Measurements from ENCODE around the gene GIMD1. TPM values are rescaled to one million over a fixed set of nuclear protein-coding genes. Genes with fewer than 3 reads are reported as not detected.
"Not testable (repeated sequence)": the region's sequence is repeated elsewhere in the genome, so short reads cannot be mapped to it uniquely, and the experiment has no call there.

The GIMD1 gene
- polyA plus RNA-seq, 4 donors = not detected

DNA sequence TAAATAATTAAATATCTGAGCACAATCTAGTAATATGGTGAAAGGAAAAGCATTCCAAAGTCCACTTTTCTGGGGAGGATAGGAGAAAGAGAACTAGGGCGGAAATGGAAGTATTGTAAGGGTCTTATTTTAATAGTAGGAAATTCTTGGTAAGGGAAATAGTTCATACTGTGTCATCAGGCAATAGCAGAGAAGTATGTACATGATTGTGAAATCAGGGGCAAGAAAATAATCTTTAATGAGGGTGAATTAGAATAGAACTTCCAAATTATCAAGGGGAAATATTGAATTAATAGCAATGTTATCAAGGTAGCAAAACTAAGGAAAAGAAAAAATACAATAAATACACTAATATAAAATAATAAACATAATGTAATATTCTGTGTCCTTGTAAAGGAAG, 14.8 kb downstream of the GIMD1 start:
- DNase-seq (ENCODE audit: low read depth in 4 of 4, low spot score in 3 of 4) = no peak

GRCh38 chr4:106351016-106351415, 17.6 kb downstream of the GIMD1 start:
- no peak for DNase-seq (ENCODE audit: low read depth in 4 of 4, low spot score in 3 of 4)

DNA sequence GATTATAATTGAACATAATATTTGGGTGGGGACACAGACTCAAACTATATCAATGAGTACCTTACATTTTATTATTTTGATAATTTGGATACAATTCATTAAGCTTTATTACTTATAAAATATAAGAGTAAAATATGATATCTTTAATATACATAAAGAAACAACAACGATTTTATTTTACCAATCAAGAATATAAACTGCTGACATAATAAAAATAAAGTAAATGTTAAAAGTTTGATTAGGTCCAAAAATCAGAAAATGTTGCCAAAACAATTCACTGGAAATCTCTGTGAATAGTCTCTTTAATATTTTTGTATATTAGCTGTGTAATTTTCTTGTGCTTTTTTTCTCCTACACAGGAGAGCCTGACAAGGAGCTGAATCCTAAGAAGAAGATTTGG, 21.4 kb downstream of the GIMD1 start:
- DNase-seq (ENCODE audit: low read depth in 4 of 4, low spot score in 3 of 4) = no peak

DNA sequence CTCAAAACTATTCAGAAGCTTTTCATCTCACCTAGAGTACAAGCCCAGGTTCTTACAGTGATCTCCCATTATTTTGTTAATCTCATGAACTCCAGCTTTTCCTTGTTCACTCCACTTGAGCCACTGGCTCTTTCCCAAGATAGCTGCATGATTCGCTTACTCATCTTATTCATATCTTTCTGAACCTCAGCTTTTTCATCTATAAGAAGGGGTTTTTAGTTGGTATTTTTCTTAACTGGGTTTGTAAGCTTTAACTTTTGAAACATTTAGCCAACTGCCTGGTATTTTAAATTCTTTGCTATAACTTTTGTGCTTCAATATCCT, 24.0 kb downstream of the GIMD1 start:
- DNase-seq (ENCODE audit: low read depth in 4 of 4, low spot score in 3 of 4) = no peak

GRCh38 chr4:106343865-106344646, 24.5 kb downstream of the GIMD1 start:
- no peak for DNase-seq (ENCODE audit: low read depth in 4 of 4, low spot score in 3 of 4)

- no peak for DNase-seq (ENCODE audit: low read depth in 4 of 4, low spot score in 3 of 4)
Observed at GRCh38 chr4:106340774-106341173, 27.8 kb downstream of the GIMD1 start.

DNA sequence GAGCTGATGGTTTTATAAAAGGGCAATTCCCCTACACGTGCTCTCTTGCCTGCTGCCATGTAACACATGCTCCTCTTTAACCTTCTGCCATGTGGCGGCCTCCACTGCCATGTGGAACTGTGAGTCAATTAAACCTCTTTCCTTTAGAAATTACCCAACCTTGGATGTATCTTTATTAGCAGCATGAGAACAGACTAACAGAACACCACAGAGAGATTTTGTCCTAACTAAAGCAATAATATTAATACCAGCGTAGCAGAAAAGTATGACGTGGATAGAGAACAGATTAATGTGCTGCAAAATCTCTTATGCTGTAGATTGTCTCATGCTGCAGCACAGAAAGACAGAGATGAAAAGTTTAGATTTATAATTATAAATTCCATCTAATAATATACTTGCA, 29.1 kb downstream of the GIMD1 start:
- no peak for DNase-seq (ENCODE audit: low read depth in 4 of 4, low spot score in 3 of 4)

DNA sequence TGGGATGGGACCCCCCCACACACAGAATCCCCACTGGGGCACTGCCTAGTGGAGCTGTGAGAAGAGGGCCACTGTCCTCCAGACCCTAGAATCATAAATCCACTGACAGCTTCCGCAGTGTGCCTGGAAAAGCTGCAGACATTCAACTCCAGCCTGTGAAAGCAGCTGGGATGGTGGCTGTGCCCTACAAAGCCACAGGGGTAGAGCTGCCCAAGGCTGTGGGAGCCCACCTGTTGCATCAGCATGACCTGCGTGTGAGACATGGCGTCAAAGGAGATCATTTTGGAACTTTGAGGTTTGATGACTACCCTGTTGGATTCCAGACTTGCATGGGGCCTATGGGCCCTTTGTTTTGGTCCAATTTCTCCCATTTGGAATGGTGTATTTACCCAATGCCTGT, 29.9 kb downstream of the GIMD1 start:
- DNase-seq (ENCODE audit: low read depth in 4 of 4, low spot score in 3 of 4) = no peak

- no peak for DNase-seq (ENCODE audit: low read depth in 4 of 4, low spot score in 3 of 4)
Observed at GRCh38 chr4:106337916-106338315, 30.7 kb downstream of the GIMD1 start.

GRCh38 chr4:106336618-106337017, 32.0 kb downstream of the GIMD1 start:
- DNase-seq (ENCODE audit: low read depth in 4 of 4, low spot score in 3 of 4) = no peak

DNA sequence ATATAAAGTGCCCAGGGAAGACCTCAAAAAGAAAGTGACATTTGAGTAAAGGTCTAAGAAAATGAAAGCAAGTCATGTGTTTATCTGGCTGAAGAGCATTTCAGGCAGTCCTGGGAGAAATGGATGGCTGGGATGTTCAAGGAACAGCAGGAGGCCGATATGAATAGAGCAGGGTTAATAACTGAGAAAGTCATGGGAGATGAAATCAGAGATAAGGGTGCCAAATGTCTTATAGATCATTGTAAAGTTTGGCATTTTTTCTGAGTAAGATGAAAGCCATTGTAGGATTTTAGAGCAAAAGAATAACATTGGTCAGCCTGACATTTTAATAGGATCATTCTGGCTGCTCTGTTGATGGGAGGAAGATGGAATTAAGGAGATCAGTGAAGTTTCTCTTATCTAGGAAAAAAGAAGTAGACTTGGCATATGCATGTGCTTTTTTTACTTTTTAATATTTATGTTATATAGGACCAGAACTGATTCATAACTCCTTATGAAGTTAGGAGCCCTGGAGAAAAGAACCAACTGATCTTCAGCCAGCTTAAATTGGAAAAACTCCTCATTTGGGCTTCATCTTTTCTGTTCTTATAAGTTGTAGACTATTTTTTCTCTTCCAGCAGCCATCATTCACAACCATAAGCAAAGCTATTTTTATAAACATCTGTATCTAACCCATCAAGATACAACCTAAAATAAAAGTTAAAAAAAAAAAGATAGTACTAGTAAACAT, 33.7 kb downstream of the GIMD1 start:
- DNase-seq (ENCODE audit: low read depth in 4 of 4, low spot score in 3 of 4) = no peak

GRCh38 chr4:106333186-106333585, 35.4 kb downstream of the GIMD1 start:
- DNase-seq (ENCODE audit: low read depth in 4 of 4, low spot score in 3 of 4) = no peak

DNA sequence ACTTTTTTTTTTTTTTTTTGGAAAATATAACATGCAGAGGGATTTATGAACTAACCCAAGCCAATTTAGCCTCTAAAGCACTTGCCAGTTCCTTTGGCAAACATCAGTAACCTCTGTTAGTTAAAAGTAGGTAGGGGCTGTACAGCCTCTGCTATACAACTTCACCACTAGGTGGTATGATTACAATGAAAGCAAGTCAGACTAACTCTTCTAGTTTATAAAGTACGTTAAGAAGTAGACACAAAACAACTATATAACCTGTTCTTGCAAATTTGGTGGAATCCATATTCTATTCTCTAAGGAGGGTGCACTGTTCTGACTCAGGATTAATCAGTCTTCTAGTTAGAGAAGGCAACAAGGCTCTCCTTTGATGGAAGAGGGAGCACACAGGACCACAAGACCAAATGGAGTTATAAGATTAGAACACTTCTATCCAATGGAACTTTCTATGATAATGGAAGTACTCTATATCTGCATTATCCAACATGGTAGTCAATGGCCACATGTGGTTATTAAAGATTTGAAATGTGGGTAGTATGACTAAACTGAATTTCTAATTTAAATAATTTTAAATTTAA, 39.4 kb downstream of the GIMD1 start:
- DNase-seq (ENCODE audit: low read depth in 4 of 4, low spot score in 3 of 4) = peak in 1 of 4 donors; percentile 16

GRCh38 chr4:106325800-106326199, 42.8 kb downstream of the GIMD1 start:
- no peak for DNase-seq (ENCODE audit: low read depth in 4 of 4, low spot score in 3 of 4)

- no peak for DNase-seq (ENCODE audit: low read depth in 4 of 4, low spot score in 3 of 4)
Observed at GRCh38 chr4:106323119-106323518, 45.5 kb downstream of the GIMD1 start.

GRCh38 chr4:106321814-106322213, 46.8 kb downstream of the GIMD1 start:
- DNase-seq (ENCODE audit: low read depth in 4 of 4, low spot score in 3 of 4) = not testable (repeated sequence)

GRCh38 chr4:106321168-106321567, 47.4 kb downstream of the GIMD1 start:
- DNase-seq (ENCODE audit: low read depth in 4 of 4, low spot score in 3 of 4) = not testable (repeated sequence)

DNA sequence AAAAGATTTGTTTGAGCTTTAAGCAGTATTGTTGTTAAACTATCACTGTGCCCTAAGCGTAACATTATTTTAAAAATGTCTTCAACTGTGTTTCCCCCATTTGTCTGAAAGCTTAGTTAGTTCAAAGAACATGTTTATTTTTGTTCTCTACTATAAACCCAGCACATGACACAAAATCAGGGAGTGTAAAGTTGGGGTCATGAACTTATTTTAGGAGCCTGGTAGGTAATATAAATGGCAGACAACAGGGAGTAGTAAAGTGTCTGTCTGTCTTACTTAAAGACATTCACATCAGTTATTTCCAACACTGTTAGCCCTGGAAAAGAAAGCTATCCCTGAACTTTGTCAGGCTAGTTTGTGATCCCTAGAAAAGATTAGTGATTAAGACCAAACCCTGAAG, 48.3 kb downstream of the GIMD1 start:
- DNase-seq (ENCODE audit: low read depth in 4 of 4, low spot score in 3 of 4) = no peak

DNA sequence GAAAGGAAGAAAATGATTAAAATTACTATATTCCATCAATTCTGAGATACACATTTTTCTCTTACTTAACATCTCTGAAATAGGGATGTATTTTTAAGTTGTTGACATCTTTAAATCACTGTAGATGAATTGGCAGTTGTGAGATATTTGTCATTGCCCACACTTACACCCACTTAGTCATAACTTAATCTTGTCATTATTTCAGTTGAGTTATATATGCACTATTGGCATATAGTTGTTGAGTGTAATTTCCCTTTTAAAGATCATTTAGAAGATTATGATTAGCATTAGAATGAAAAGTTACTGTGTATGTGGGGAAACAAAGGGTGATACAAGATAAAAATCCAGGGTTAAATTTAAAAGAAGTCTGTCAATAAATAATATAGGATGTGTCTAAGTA, 50.1 kb downstream of the GIMD1 start:
- DNase-seq (ENCODE audit: low read depth in 4 of 4, low spot score in 3 of 4) = no peak

DNA sequence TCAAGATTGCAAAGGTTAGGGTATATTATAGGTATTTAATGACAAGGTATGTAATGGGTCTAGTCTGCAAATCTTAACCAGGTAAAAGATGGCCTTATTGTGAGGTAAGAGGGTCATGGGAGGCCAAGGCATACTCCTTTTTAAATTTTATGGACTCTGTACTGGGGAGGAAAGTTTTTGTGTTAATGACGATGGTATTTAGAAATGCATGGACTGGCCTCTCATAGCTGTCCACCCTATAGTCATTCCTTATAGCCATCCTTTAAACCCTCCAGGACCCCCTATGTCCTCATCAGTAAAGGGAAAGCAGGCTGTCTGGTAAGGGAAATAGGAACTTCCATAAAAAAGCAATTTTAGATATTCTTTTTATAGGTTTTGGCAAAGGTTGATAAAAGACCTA, 50.8 kb downstream of the GIMD1 start:
- no peak for DNase-seq (ENCODE audit: low read depth in 4 of 4, low spot score in 3 of 4)

DNA sequence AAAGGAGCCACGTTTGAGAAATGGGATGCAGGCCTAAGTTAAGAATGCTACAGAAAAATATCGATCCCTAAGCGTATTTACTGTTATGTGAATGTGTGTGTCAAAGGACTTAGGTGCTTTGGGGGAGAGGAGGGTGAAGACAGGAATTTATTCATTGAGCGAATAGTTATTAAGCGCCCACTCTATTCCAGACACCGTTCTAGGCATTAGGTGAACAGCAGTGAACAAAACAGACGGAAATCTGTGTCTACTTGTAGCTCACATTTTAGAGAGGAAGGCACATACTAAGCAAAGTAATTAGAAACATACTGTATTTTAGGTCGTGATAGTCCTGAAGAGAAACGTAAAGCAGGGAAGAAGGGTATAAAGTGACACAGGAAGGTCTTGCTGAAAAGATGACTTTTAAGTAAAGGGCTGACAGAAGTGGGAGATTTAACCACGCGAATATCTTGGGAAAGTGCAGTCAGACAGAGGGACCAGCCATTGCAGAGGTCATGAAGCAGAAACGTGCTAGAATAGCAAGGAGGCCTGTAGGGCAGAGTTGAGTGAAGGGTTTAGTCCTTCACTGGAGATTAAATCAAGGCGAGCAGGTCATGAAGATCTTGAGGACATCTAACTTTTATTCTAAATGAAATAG, 51.7 kb downstream of the GIMD1 start:
- DNase-seq (ENCODE audit: low read depth in 4 of 4, low spot score in 3 of 4) = peak in 1 of 4 donors; percentile 12
